Measurements from ENCODE around the gene MT1A.
"Not testable (repeated sequence)": the region's sequence is repeated elsewhere in the genome, so short reads cannot be mapped to it uniquely, and the experiment has no call there.

The MT1A gene

GRCh38 chr16:56608876-56609462 lies 29.5 kb upstream of the MT1A start:
- no peak for DNase-seq
- in situ Hi-C loops (cut with HindIII; ENCODE audit: low pct_ligation_motif_present, low pct_unique_long_range_greater_than_20kb, low sequenced_read_pairs): no loop called here

DNA sequence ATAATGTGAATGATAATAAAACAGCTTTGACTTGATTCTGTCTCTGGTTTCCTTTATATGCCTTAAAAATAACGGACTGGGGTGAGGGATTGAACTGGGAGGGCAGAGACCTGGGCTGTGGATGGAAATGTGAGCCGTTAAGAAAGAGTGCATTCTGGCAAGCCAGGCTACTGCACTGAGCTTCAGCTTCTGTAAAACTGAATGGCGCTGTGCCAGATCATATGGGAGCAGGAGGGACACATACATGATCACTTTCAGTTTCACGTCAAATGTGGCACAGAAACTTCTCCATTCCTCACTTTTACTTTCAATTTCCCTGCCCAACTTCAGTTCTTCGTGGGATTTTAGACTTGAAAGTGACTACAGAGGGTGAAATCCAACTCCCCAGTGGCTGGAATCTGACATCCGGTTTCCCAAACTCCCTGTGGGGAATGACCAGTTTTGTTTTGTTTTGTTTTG lies 29.0 kb upstream of the MT1A start:
- DNase-seq: peak; percentile 84
- in situ Hi-C loops (cut with HindIII; ENCODE audit: low pct_ligation_motif_present, low pct_unique_long_range_greater_than_20kb, low sequenced_read_pairs): no loop called here

GRCh38 chr16:56610017-56610608 lies 28.4 kb upstream of the MT1A start:
- in situ Hi-C loops (cut with HindIII; ENCODE audit: low pct_ligation_motif_present, low pct_unique_long_range_greater_than_20kb, low sequenced_read_pairs): no loop called here
- DNase-seq: peak; percentile 87

- no peak for DNase-seq
- in situ Hi-C loops (cut with HindIII; ENCODE audit: low pct_ligation_motif_present, low pct_unique_long_range_greater_than_20kb, low sequenced_read_pairs): no loop called here
These were observed 27.8 kb upstream of the MT1A start for GRCh38 chr16:56610609-56611111.

GRCh38 chr16:56611281-56611833 lies 27.1 kb upstream of the MT1A start:
- DNase-seq: peak; percentile 87
- in situ Hi-C loops (cut with HindIII; ENCODE audit: low pct_ligation_motif_present, low pct_unique_long_range_greater_than_20kb, low sequenced_read_pairs): no loop called here

GRCh38 chr16:56613706-56614105 lies 24.8 kb upstream of the MT1A start:
- in situ Hi-C loops (cut with HindIII; ENCODE audit: low pct_ligation_motif_present, low pct_unique_long_range_greater_than_20kb, low sequenced_read_pairs): no loop called here
- no peak for DNase-seq

DNA sequence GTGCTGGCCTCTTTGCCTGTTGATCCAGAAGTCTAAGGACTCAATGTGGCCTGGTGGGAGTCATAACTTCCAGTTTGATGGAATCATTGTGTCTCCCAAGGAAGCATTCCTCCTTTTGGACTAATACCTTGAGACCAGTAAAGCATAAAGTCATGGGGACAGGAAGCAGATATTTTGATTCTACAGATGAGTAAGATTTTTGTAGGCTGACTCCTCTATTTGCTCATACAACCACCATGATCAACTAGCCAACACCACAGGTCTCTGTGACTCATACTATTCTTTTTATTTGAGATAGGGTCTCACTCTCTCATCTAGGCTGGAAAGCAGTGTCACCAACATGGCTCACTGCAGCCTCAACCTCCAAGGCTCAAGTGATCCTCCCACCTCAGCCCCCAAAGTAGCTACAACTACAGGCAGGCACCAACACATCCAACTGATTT lies 23.9 kb upstream of the MT1A start:
- in situ Hi-C loops (cut with HindIII; ENCODE audit: low pct_ligation_motif_present, low pct_unique_long_range_greater_than_20kb, low sequenced_read_pairs): no loop called here

DNA sequence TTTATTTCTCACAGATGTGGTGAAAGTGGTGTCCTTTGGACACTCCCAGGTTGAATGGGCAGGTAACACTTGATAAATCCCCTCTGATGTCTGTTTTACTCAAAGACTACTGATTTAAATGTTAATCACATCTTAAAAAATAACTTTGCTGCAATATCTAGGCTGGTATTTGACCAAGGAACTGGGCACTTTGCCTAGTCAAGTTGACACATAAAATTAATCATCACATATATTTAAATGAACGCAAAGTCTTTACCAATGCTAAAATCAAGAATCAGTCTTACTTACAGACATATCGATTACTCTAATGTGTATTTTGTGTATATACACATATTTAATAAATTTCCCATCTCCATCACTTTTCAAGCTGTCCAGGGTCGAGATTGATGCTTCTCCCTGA lies 23.1 kb upstream of the MT1A start:
- no peak for DNase-seq
- in situ Hi-C loops (cut with HindIII; ENCODE audit: low pct_ligation_motif_present, low pct_unique_long_range_greater_than_20kb, low sequenced_read_pairs): no loop called here

More for the DNA sequence above, 23.9 kb upstream of the MT1A start:
- DNase-seq: peak; percentile 97

GRCh38 chr16:56616608-56617211 lies 21.8 kb upstream of the MT1A start:
- in situ Hi-C loops (cut with HindIII; ENCODE audit: low pct_ligation_motif_present, low pct_unique_long_range_greater_than_20kb, low sequenced_read_pairs): no loop called here
- DNase-seq: no peak

- in situ Hi-C loops (cut with HindIII; ENCODE audit: low pct_ligation_motif_present, low pct_unique_long_range_greater_than_20kb, low sequenced_read_pairs): no loop called here
These were observed 21.0 kb upstream of the MT1A start for GRCh38 chr16:56617212-56618085.

DNA sequence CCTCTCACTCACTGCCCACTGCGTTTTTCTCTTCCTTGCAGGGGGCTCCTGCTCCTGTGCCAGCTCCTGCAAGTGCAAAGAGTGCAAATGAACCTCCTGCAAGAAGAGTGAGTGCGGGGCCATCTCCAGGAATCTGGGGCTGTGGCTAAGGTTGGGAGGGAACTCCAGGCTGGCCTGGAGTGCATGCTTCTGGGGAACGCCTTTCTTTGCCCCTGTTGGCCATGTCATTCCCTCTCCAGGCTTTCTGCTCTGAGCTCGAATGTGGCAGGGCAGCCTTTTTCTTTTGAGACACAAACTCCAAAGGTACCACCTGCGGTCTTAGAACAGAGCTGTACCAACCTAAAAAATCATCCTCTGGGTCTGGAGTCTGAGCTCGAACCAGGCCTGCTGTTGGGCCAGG lies 20.3 kb upstream of the MT1A start:
- no peak for DNase-seq
- in situ Hi-C loops (cut with HindIII; ENCODE audit: low pct_ligation_motif_present, low pct_unique_long_range_greater_than_20kb, low sequenced_read_pairs): no loop called here

More at GRCh38 chr16:56617212-56618085, 21.0 kb upstream of the MT1A start:
- no peak for DNase-seq

GRCh38 chr16:56620339-56620897 lies 18.0 kb upstream of the MT1A start:
- in situ Hi-C loops (cut with HindIII; ENCODE audit: low pct_ligation_motif_present, low pct_unique_long_range_greater_than_20kb, low sequenced_read_pairs): no loop called here
- DNase-seq: no peak

GRCh38 chr16:56621665-56622445 lies 16.6 kb upstream of the MT1A start:
- in situ Hi-C loops (cut with HindIII; ENCODE audit: low pct_ligation_motif_present, low pct_unique_long_range_greater_than_20kb, low sequenced_read_pairs); DNase-seq: not testable (repeated sequence)

DNA sequence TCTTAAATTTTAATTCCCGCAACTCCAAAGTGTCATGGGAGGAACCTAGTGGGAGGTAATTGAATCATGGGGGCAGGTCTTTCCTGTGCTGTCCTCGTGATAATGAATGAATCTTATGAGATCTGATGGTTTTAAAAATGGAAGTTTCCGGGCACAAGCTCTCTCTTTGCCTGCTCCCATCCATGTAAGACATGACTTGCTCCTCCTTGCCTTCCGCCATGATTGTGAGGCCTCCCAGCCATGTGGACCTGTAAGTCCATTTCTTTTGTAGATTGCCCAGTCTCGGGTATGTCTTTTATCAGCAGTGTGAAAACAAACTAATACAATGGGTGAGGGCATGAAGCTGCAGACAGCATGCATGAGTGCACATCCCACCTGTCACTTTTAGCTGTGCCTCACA lies 15.3 kb upstream of the MT1A start:
- DNase-seq; in situ Hi-C loops (cut with HindIII; ENCODE audit: low pct_ligation_motif_present, low pct_unique_long_range_greater_than_20kb, low sequenced_read_pairs): not testable (repeated sequence)

GRCh38 chr16:56623637-56624036 lies 14.8 kb upstream of the MT1A start:
- no peak for DNase-seq
- in situ Hi-C loops (cut with HindIII; ENCODE audit: low pct_ligation_motif_present, low pct_unique_long_range_greater_than_20kb, low sequenced_read_pairs): no loop called here

- in situ Hi-C loops (cut with HindIII; ENCODE audit: low pct_ligation_motif_present, low pct_unique_long_range_greater_than_20kb, low sequenced_read_pairs): no loop called here
- peak; percentile 94 for DNase-seq
These were observed 13.1 kb upstream of the MT1A start, which contains the start of gene MT1E for GRCh38 chr16:56625140-56625942. Gene MT1E, plus strand, starts transcription at chr16:56625781. Its CDS starts 71 bp downstream, at chr16:56625852.

All from ACHN (cell line).